ENCODE measurements around the gene MNDA. TPM values are rescaled to one million over a fixed set of nuclear protein-coding genes. Genes with fewer than 3 reads are reported as not detected.

MNDA gene
- total RNA-seq, 4 donors from 2014 or later: 2.0 to 8.5 (median 2.6) TPM

- Histone ChIP-seq H3K4me1 (no peaks in the 10 kb centered on the region), H3K27ac (no peak overlapping the region), H3K4me3 (replicated peaks in 1 of 3) (no peak overlapping the region), H3K36me3 (no peaks in the 10 kb centered on the region), H3K9me3 (no peaks in the 10 kb centered on the region), H3K27me3 (no peaks in the 10 kb centered on the region)
- no peak for DNase-seq
- intact Hi-C loops (cut with DNase I): no loop called here
- 72 to 75% methylated on average over 2 of the region's 2 CpGs for WGBS, 2 donors
- TF ChIP-seq POLR2A (IDR thresholded peaks at IDR 0.05) (no peak), CTCF (IDR thresholded peaks at IDR 0.05) (no peak)
Observed at GRCh38 chr1:158830074-158830677, 975 bp upstream of the MNDA start.

- 74 to 84% methylated on average over 3 of the region's 3 CpGs for WGBS, 2 donors
- Histone ChIP-seq H3K4me3 (replicated peaks in 1 of 3) (no peak overlapping the region), H3K9me3 (no peaks in the 10 kb centered on the region), H3K27me3 (no peaks in the 10 kb centered on the region), H3K27ac (no peak overlapping the region), H3K4me1 (no peaks in the 10 kb centered on the region), H3K36me3 (no peaks in the 10 kb centered on the region)
- TF ChIP-seq CTCF (IDR thresholded peaks at IDR 0.05) (no peak), POLR2A (IDR thresholded peaks at IDR 0.05) (no peak)
- DNase-seq: no peak
- intact Hi-C loops (cut with DNase I): no loop called here
Observed at GRCh38 chr1:158833264-158833663, 2.1 kb downstream of the MNDA start.

- TF ChIP-seq POLR2A (IDR thresholded peaks at IDR 0.05) (no peak), CTCF (IDR thresholded peaks at IDR 0.05) (no peak)
- intact Hi-C loops (cut with DNase I): no loop called here
- Histone ChIP-seq H3K9me3 (no peaks in the 10 kb centered on the region), H3K27me3 (no peaks in the 10 kb centered on the region), H3K36me3 (no peaks in the 10 kb centered on the region), H3K4me3 (replicated peaks in 1 of 3) (no peak overlapping the region), H3K27ac (no peak overlapping the region), H3K4me1 (no peaks in the 10 kb centered on the region)
- DNase-seq: no peak
- 86 to 91% methylated on average over 4 of the region's 4 CpGs for WGBS, 2 donors
Observed at GRCh38 chr1:158836038-158836437, 4.9 kb downstream of the MNDA start.

GRCh38 chr1:158838660-158839059 is 7.5 kb downstream of the MNDA start:
- H3K27me3 ChIP-seq: no peaks in the 10 kb centered on the region
- no peak for DNase-seq
- intact Hi-C loops (cut with DNase I): no loop called here
- H3K4me1 ChIP-seq: no peaks in the 10 kb centered on the region
- TF ChIP-seq CTCF (IDR thresholded peaks at IDR 0.05) (no peak), POLR2A (IDR thresholded peaks at IDR 0.05) (no peak)
- no peak overlapping the region for H3K27ac ChIP-seq
- H3K9me3 ChIP-seq: no peaks in the 10 kb centered on the region
- no peaks in the 10 kb centered on the region for H3K36me3 ChIP-seq
- no peak overlapping the region for H3K4me3 ChIP-seq (replicated peaks in 1 of 3)

- TF ChIP-seq POLR2A (IDR thresholded peaks at IDR 0.05): no peak
- no peak for TF ChIP-seq CTCF (IDR thresholded peaks at IDR 0.05)
- Histone ChIP-seq H3K27me3 (no peaks in the 10 kb centered on the region), H3K4me1 (no peaks in the 10 kb centered on the region), H3K9me3 (no peaks in the 10 kb centered on the region), H3K27ac (no peak overlapping the region), H3K4me3 (replicated peaks in 1 of 3) (no peak overlapping the region), H3K36me3 (no peaks in the 10 kb centered on the region)
- intact Hi-C loops (cut with DNase I): no loop called here
- 69 to 70% methylated on average over 2 of the region's 2 CpGs for WGBS, 2 donors
- DNase-seq: no peak
Observed at GRCh38 chr1:158839566-158839965, 8.4 kb downstream of the MNDA start.

Data from thyroid gland (tissue), 4 donors.